ENCODE results near the gene WLS.

Gene WLS

GRCh38 chr1:68278221-68278620, 45.9 kb upstream of the WLS start:
- Histone ChIP-seq H3K4me2 (ENCODE audit: low read depth, low read length, poor library complexity, severe bottlenecking) (no peak overlapping the region), H3K79me2 (ENCODE audit: insufficient read depth, low read length) (no peaks in the 10 kb centered on the region), H3K9me2 (replicated peaks; ENCODE audit: insufficient read depth, low read length) (no peaks in the 10 kb centered on the region), H3F3A (ENCODE audit: insufficient read depth) (no peaks in the 10 kb centered on the region), H3K4me3 (ENCODE audit: insufficient read depth, low read length, poor library complexity, severe bottlenecking) (no peak overlapping the region), H4K20me1 (ENCODE audit: low read depth, low read length) (no peaks in the 10 kb centered on the region), H3K27me3 (ENCODE audit: low read length) (no peaks in the 10 kb centered on the region), H3K9ac (ENCODE audit: low read length) (no peak overlapping the region), H3K36me3 (ENCODE audit: low read length) (no peaks in the 10 kb centered on the region), H3K27ac (ENCODE audit: low read depth, low read length) (no peak overlapping the region), H3K9me3 (ENCODE audit: insufficient read depth, low read length) (no peaks in the 10 kb centered on the region), H2AFZ (ENCODE audit: low read depth, low read length, severe bottlenecking) (no peak overlapping the region)
- TF ChIP-seq CTCF (IDR thresholded peaks at IDR 0.05; ENCODE audit: insufficient read depth, low read length, poor library complexity, severe bottlenecking) (no peak), EZH2phosphoT487 (conservative IDR thresholded peaks at IDR 0.05; ENCODE audit: low read length) (no peak)

- Histone ChIP-seq H3K9ac (ENCODE audit: low read length) (no peak overlapping the region), H3K79me2 (ENCODE audit: insufficient read depth, low read length) (no peaks in the 10 kb centered on the region), H3K4me3 (ENCODE audit: insufficient read depth, low read length, poor library complexity, severe bottlenecking) (no peak overlapping the region), H3K27ac (ENCODE audit: low read depth, low read length) (no peak overlapping the region), H3K9me3 (ENCODE audit: insufficient read depth, low read length) (no peaks in the 10 kb centered on the region), H2AFZ (ENCODE audit: low read depth, low read length, severe bottlenecking) (no peak overlapping the region), H3K36me3 (ENCODE audit: low read length) (no peaks in the 10 kb centered on the region), H3F3A (ENCODE audit: insufficient read depth) (no peaks in the 10 kb centered on the region), H3K4me2 (ENCODE audit: low read depth, low read length, poor library complexity, severe bottlenecking) (no peak overlapping the region), H3K9me2 (replicated peaks; ENCODE audit: insufficient read depth, low read length) (no peaks in the 10 kb centered on the region), H3K27me3 (ENCODE audit: low read length) (no peaks in the 10 kb centered on the region), H4K20me1 (ENCODE audit: low read depth, low read length) (no peaks in the 10 kb centered on the region)
- TF ChIP-seq EZH2phosphoT487 (conservative IDR thresholded peaks at IDR 0.05; ENCODE audit: low read length) = no peak
- no peak for TF ChIP-seq CTCF (IDR thresholded peaks at IDR 0.05; ENCODE audit: insufficient read depth, low read length, poor library complexity, severe bottlenecking)
These were observed 44.1 kb upstream of the WLS start for GRCh38 chr1:68276448-68276847.

- Histone ChIP-seq H3K9ac (ENCODE audit: low read length) (no peak overlapping the region), H4K20me1 (ENCODE audit: low read depth, low read length) (no peaks in the 10 kb centered on the region), H3F3A (ENCODE audit: insufficient read depth) (no peaks in the 10 kb centered on the region), H3K9me2 (replicated peaks; ENCODE audit: insufficient read depth, low read length) (no peaks in the 10 kb centered on the region), H3K36me3 (ENCODE audit: low read length) (no peaks in the 10 kb centered on the region), H3K27ac (ENCODE audit: low read depth, low read length) (no peak overlapping the region), H3K79me2 (ENCODE audit: insufficient read depth, low read length) (no peaks in the 10 kb centered on the region), H3K4me2 (ENCODE audit: low read depth, low read length, poor library complexity, severe bottlenecking) (no peak overlapping the region), H2AFZ (ENCODE audit: low read depth, low read length, severe bottlenecking) (no peak overlapping the region), H3K27me3 (ENCODE audit: low read length) (no peaks in the 10 kb centered on the region), H3K4me3 (ENCODE audit: insufficient read depth, low read length, poor library complexity, severe bottlenecking) (no peak overlapping the region), H3K9me3 (ENCODE audit: insufficient read depth, low read length) (no peaks in the 10 kb centered on the region)
- TF ChIP-seq EZH2phosphoT487 (conservative IDR thresholded peaks at IDR 0.05; ENCODE audit: low read length) (no peak), CTCF (IDR thresholded peaks at IDR 0.05; ENCODE audit: insufficient read depth, low read length, poor library complexity, severe bottlenecking) (no peak)
These were observed 41.2 kb upstream of the WLS start for GRCh38 chr1:68273530-68273929.

GRCh38 chr1:68271596-68271995, 39.3 kb upstream of the WLS start:
- no peaks in the 10 kb centered on the region for H3K9me3 ChIP-seq (ENCODE audit: insufficient read depth, low read length)
- no peaks in the 10 kb centered on the region for H4K20me1 ChIP-seq (ENCODE audit: low read depth, low read length)
- H3K4me3 ChIP-seq (ENCODE audit: insufficient read depth, low read length, poor library complexity, severe bottlenecking) = no peak overlapping the region
- no peaks in the 10 kb centered on the region for H3K36me3 ChIP-seq (ENCODE audit: low read length)
- H3K27ac ChIP-seq (ENCODE audit: low read depth, low read length) = no peak overlapping the region
- H3K9me2 ChIP-seq (replicated peaks; ENCODE audit: insufficient read depth, low read length) = no peaks in the 10 kb centered on the region
- H3K9ac ChIP-seq (ENCODE audit: low read length) = no peak overlapping the region
- no peaks in the 10 kb centered on the region for H3K27me3 ChIP-seq (ENCODE audit: low read length)
- H3F3A ChIP-seq (ENCODE audit: insufficient read depth) = no peaks in the 10 kb centered on the region
- H3K79me2 ChIP-seq (ENCODE audit: insufficient read depth, low read length) = no peaks in the 10 kb centered on the region
- no peak overlapping the region for H2AFZ ChIP-seq (ENCODE audit: low read depth, low read length, severe bottlenecking)
- no peak overlapping the region for H3K4me2 ChIP-seq (ENCODE audit: low read depth, low read length, poor library complexity, severe bottlenecking)
- TF ChIP-seq CTCF (IDR thresholded peaks at IDR 0.05; ENCODE audit: insufficient read depth, low read length, poor library complexity, severe bottlenecking) (no peak), EZH2phosphoT487 (conservative IDR thresholded peaks at IDR 0.05; ENCODE audit: low read length) (no peak)

Data from SU-DHL-6 (cell line).